HL-60 (cell line): ENCODE measurements around the gene RND1.

Experiments
- DNase-seq, 2 experiments: peaks; one replicate each; pipeline ENCODE4 v3.0.0-alpha.2; 2010 to 2020; ENCODE audit warnings: low read depth in 1 of 2, low spot score in 1 of 2
- H3K27ac ChIP-seq: fragments of 250-450 bp; sonication (Bioruptor Pico); replicated peaks from 2 replicates; pipeline ENCODE4 v1.5.1; 2020; ENCODE audit warnings: mild to moderate bottlenecking, moderate library complexity
- H3K27me3 ChIP-seq: fragments of 250-450 bp; sonication (Bioruptor Pico); 2 replicates; pipeline ENCODE4 v1.5.1; 2021; ENCODE audit warnings: mild to moderate bottlenecking, moderate library complexity; ENCODE audit not compliant: insufficient read depth, poor library complexity, severe bottlenecking
- H3K4me3 ChIP-seq: replicated peaks from 2 replicates; pipeline ENCODE4 v1.5.1; 2011; ENCODE audit warnings: mild to moderate bottlenecking, control low read depth, low read length; ENCODE audit not compliant: insufficient read depth
- GABPA ChIP-seq: IDR thresholded peaks from 2 replicates; pipeline ENCODE4 v1.6.1; 2012; ENCODE audit warnings: low read depth
- POLR2AphosphoS5 ChIP-seq: IDR thresholded peaks from 2 replicates; pipeline ENCODE4 v1.6.1; 2012; ENCODE audit warnings: low read depth
- SPI1 ChIP-seq: IDR thresholded peaks from 2 replicates; pipeline ENCODE4 v1.6.1; 2012; ENCODE audit warnings: low read depth, mild to moderate bottlenecking, borderline replicate concordance
- TF ChIP-seq, protein P1 (sequence below): IDR thresholded peaks from 2 replicates; pipeline ENCODE4 v1.6.1; 2012; ENCODE audit warnings: low read depth; ENCODE audit not compliant: insufficient replicate concordance
- TF ChIP-seq, protein P2 (sequence below): IDR thresholded peaks from one replicate; pipeline ENCODE4 v1.5.1; 2011; ENCODE audit warnings: low read length, control low read depth, inconsistent platforms; ENCODE audit not compliant: insufficient read depth

The RND1 gene

DNA sequence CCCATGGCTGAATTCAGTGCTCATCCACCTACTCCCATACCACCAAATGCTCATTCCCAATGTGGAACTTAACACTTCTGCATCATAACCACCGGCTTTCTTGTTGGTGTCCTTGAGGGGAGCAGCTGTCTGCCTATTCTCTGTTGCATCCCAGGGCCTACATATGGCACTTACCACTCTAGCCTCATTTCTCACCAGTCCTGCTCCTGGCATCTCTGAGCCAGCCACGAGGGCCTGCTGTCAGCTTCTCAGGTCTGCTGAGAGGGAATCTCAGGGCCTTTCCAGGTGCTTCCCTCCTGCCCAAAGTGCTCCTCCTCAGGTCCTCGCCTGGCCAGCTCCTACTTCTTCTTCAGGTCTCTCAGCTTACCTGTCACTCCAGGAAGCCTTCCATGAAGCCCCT, 24.0 kb upstream of the RND1 start:
- no peak for DNase-seq
- Histone ChIP-seq H3K27ac (no peak overlapping the region), H3K4me3 (no peak overlapping the region), H3K27me3 (peaks cover 14% of the 10 kb centered on the region)
- TF ChIP-seq, protein P1, sequence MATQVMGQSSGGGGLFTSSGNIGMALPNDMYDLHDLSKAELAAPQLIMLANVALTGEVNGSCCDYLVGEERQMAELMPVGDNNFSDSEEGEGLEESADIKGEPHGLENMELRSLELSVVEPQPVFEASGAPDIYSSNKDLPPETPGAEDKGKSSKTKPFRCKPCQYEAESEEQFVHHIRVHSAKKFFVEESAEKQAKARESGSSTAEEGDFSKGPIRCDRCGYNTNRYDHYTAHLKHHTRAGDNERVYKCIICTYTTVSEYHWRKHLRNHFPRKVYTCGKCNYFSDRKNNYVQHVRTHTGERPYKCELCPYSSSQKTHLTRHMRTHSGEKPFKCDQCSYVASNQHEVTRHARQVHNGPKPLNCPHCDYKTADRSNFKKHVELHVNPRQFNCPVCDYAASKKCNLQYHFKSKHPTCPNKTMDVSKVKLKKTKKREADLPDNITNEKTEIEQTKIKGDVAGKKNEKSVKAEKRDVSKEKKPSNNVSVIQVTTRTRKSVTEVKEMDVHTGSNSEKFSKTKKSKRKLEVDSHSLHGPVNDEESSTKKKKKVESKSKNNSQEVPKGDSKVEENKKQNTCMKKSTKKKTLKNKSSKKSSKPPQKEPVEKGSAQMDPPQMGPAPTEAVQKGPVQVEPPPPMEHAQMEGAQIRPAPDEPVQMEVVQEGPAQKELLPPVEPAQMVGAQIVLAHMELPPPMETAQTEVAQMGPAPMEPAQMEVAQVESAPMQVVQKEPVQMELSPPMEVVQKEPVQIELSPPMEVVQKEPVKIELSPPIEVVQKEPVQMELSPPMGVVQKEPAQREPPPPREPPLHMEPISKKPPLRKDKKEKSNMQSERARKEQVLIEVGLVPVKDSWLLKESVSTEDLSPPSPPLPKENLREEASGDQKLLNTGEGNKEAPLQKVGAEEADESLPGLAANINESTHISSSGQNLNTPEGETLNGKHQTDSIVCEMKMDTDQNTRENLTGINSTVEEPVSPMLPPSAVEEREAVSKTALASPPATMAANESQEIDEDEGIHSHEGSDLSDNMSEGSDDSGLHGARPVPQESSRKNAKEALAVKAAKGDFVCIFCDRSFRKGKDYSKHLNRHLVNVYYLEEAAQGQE, result no peak
- TF ChIP-seq, protein P2, sequence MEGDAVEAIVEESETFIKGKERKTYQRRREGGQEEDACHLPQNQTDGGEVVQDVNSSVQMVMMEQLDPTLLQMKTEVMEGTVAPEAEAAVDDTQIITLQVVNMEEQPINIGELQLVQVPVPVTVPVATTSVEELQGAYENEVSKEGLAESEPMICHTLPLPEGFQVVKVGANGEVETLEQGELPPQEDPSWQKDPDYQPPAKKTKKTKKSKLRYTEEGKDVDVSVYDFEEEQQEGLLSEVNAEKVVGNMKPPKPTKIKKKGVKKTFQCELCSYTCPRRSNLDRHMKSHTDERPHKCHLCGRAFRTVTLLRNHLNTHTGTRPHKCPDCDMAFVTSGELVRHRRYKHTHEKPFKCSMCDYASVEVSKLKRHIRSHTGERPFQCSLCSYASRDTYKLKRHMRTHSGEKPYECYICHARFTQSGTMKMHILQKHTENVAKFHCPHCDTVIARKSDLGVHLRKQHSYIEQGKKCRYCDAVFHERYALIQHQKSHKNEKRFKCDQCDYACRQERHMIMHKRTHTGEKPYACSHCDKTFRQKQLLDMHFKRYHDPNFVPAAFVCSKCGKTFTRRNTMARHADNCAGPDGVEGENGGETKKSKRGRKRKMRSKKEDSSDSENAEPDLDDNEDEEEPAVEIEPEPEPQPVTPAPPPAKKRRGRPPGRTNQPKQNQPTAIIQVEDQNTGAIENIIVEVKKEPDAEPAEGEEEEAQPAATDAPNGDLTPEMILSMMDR, result no peak
- TF ChIP-seq GABPA (no peak), POLR2AphosphoS5 (no peak), SPI1 (no peak)

DNA sequence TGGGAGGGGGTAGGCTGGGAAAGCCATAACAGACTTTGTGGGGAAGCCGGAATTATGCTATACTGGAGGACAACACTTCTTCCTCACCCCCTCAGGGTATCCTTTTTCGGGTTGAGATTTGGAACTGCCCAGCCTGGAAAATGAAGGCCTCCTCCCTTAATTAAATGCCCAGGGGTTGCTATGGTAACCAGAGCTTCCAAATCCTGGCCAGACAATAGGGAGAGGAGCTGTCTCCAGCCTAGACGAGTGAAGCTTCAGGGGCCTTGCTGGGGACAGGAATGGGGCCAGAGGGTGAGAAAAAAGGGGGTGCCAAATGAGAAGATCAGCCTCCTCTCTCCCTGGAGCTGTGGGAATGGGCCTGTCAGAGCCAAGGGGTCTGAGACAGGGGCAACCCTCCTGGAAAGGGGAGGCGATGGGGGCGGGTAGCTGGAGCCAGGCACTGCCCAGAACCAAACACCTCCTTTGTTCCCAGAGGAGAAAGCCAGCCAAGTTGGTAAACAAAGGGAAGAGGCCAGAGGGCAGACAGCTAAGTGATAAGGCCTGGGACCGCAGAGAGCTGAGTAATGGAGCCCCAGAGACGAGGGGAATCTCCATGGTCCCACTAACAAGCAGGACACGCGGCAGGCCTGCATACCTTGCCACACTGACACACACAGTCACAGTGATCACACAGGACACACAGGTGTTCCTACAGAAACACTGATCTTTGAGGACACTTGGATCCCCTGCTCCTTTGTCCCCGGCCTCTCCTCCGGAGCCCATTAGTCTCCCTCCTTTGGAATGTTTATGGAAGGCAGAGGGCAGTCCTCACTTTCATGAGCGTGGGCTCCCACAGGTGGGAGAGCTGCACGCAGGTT, 17.9 kb upstream of the RND1 start:
- Histone ChIP-seq H3K4me3 (no peak overlapping the region), H3K27me3 (peaks cover 16% of the 10 kb centered on the region), H3K27ac (no peak overlapping the region)
- TF ChIP-seq POLR2AphosphoS5 (no peak), GABPA (no peak), SPI1 (no peak)
- TF ChIP-seq, protein P1, result no peak
- TF ChIP-seq, protein P2, result no peak
- DNase-seq, result no peak

DNA sequence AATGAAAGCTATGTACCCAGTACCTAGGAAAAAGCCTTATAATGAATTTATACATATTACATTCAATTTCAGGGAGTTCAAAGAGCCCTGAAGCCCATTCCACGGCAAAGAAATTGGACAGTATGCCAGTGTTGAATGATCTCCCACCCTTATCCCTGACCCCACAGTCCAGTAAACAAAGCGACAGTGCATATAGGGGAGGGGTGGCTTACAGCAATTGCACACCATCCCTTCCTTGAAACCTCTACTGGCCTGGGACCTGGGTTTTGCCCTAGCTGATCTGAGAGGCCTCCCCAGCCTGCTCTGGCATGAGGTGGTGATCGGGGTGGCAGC, 17.3 kb upstream of the RND1 start:
- Histone ChIP-seq H3K27me3 (peaks cover 16% of the 10 kb centered on the region), H3K27ac (no peak overlapping the region), H3K4me3 (no peak overlapping the region)
- TF ChIP-seq, protein P2, result no peak
- DNase-seq, result no peak

DNA sequence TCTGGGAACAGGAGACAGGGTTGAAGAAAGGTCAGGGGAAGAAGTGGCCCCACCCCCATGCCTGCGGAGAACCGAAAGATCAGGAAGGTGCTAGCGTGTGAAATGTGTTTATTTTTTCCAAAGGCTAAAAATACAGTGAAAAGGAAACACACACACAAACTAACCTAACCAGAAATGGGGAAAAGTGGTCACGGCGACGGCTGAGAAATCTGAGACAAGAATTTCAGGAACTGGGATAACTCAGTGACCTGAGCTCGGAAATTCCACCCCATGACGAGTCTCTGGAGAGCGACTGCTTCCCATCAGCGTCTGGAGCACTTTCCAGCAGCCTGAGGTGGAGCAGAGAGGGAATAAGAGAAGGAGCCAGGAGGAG, 16.6 kb upstream of the RND1 start:
- H3K27me3 ChIP-seq, result peaks cover 16% of the 10 kb centered on the region
- H3K27ac ChIP-seq, result no peak overlapping the region
- TF ChIP-seq, protein P1, result no peak
- no peak for TF ChIP-seq GABPA
- no peak overlapping the region for H3K4me3 ChIP-seq
- no peak for DNase-seq
